Adrenal gland (tissue), 12 donors: ENCODE measurements around the gene SPTLC1. TPM values are rescaled to one million over a fixed set of nuclear protein-coding genes. Genes with fewer than 3 reads are reported as not detected.
"Not testable (repeated sequence)": the region's sequence is repeated elsewhere in the genome, so short reads cannot be mapped to it uniquely, and the experiment has no call there.

ENCODE experiments used
- DNase-seq, 7 donors: peaks; one replicate each; pipeline ENCODE4 v3.0.0-alpha.2; 2019 to 2020
- H3K27ac ChIP-seq, 5 donors: fragments of 200-600 bp; sonication (generic) in 4 of 5; 1 replicate in 3 of 5; 2 replicates in 2 of 5; pipeline versions ENCODE4 v1.5.1 to v1.8.0; 2016 to 2020; ENCODE audit warnings: mild to moderate bottlenecking in 1 of 5
- H3K27me3 ChIP-seq: fragments of 200-600 bp; 2 replicates; pipeline ENCODE4 v1.8.0; 2021
- H3K36me3 ChIP-seq, 2 donors: fragments of 200-600 bp; replicated peaks in 1 of 2; 1 replicate in 1 of 2; 2 replicates in 1 of 2; pipeline versions ENCODE4 v1.5.1 to v1.8.0; 2018 to 2022
- H3K4me1 ChIP-seq, 2 donors: fragments of 200-600 bp; replicated peaks in 1 of 2; 1 replicate in 1 of 2; 2 replicates in 1 of 2; pipeline versions ENCODE4 v1.5.1 to v1.8.0; 2018 to 2021
- H3K4me3 ChIP-seq, 4 donors: fragments of 200-600 bp; sonication (generic) in 3 of 4; one replicate each; pipeline ENCODE4 v1.5.1; 2016 to 2018
- H3K9me3 ChIP-seq, 3 donors: fragments of 200-600 bp; sonication (generic) in 1 of 3; replicated peaks in 1 of 3; 1 replicate in 2 of 3; 2 replicates in 1 of 3; pipeline versions ENCODE4 v1.5.1 to v1.8.0; 2016 to 2021
- CTCF ChIP-seq, 6 experiments: fragments of 450-650 bp in 4 of 6; fragments of 200-600 bp in 2 of 6; sonication (generic) in 1 of 6; IDR thresholded peaks; 1 replicate in 5 of 6; 2 replicates in 1 of 6; pipeline versions ENCODE4 v1.5.1 to v1.8.0; 2016 to 2021; ENCODE audit warnings: antibody characterized with exemption in 6 of 6, mild to moderate bottlenecking in 2 of 6, moderate library complexity in 1 of 6
- POLR2A ChIP-seq, 2 donors: fragments of 450-650 bp; IDR thresholded peaks; one replicate each; pipeline ENCODE4 v1.6.1; 2017; ENCODE audit warnings: antibody characterized with exemption in 2 of 2, mild to moderate bottlenecking in 2 of 2, moderate library complexity in 1 of 2
- WGBS, 4 donors: extraction: QIAGEN DNeasy Blood & Tissue Kit in 2 of 4; methylation state at CpG; one replicate each; pipeline versions ENCODE4 v1.1.5 to v1.1.7; 2013 to 2017; 5-methylcytosine and 5-hydroxymethylcytosine counted together
- intact Hi-C, 2 donors: fragments of 100-400 bp; cut with DNase I; formaldehyde crosslinking; loops; one replicate each; pipeline versions ENCODE4 v1.14.1 to v1.15.0; 2022 to 2023
- polyA plus RNA-seq, 3 donors: library from polyadenylated mRNA; stranded (reverse); fragments of 200-250 nt in 2 of 3; fragments of 350-450 nt in 1 of 3; fragmentation: Illumina TruSeq in 1 of 3; extraction: RNeasy Lipid Tissue Mini Kit (QIAGEN cat#74804) in 1 of 3; gene quantifications; one replicate each; pipeline ENCODE4 v1.2.3, GENCODE V29; 2013 to 2014
- total RNA-seq, 9 donors: library from RNA; depleted of rRNA in 4 of 9; stranded (reverse); fragments of >200 nt in 4 of 9; fragments of 120-200 nt in 1 of 9; fragmentation: NEBNext Ultra II Directional in 1 of 9; extraction: Animal tissue kit (Norgen Biotek cat#: 25700) in 1 of 9; gene quantifications; one replicate each; pipeline versions ENCODE4 v1.1.0 to v1.2.4, GENCODE V29; 2013 to 2023
- donor health status: healthy with polysubstance abuse.
- donor health status: Bipolar disorder and iron deficiency.
- donor health status: DM: yes; HTN: yes; CAD: no.
- donor health status: DM: no; HTN: no; CAD: no.
- donor health status: DM: no; HTN: no; CAD: no.
- donor health status: DM: yes; HTN: yes; CAD: no.

The SPTLC1 gene
- total and polyA plus RNA-seq, 12 donors, result 18.8 to 106 (median 72.9) TPM

- WGBS, 4 donors, result 85 to 94% (median 89%) methylated on average over 12 of the region's 12 CpGs
- DNase-seq, result peak in 2 of 7 donors; percentile 11 to 46
- Histone ChIP-seq H3K4me3 (no peak overlapping the region), H3K27me3 (no peaks in the 10 kb centered on the region), H3K9me3 (no peaks in the 10 kb centered on the region), H3K36me3 (no peaks in the 10 kb centered on the region), H3K4me1 (peaks cover 6 to 29% of the 10 kb centered on the region in 2 donors), H3K27ac (no peak overlapping the region)
- TF ChIP-seq CTCF (IDR thresholded peaks at IDR 0.05), result no peak
- no peak for TF ChIP-seq POLR2A (IDR thresholded peaks at IDR 0.05)
- intact Hi-C loops, result no loop called here
These were observed 40.0 kb upstream of the SPTLC1 start for GRCh38 chr9:92155221-92155620.

- peak overlapping the region in 2 of 5 donors; percentile 27 to 60 for H3K27ac ChIP-seq
- peak in 4 of 7 donors; percentile 17 to 61 (median 53) for DNase-seq
- H3K4me3 ChIP-seq, H3K27me3 ChIP-seq, intact Hi-C loops, H3K9me3 ChIP-seq, H3K36me3 ChIP-seq: not testable (repeated sequence)
- peaks cover 6 to 29% of the 10 kb centered on the region in 2 donors for H3K4me1 ChIP-seq
- WGBS, 4 donors, result 64 to 71% (median 65%) methylated on average over 9 to 10 of the region's 10 CpGs
These were observed 38.5 kb upstream of the SPTLC1 start for GRCh38 chr9:92153466-92154415.

GRCh38 chr9:92151691-92152393, 36.6 kb upstream of the SPTLC1 start:
- intact Hi-C loops, result no loop called here
- peaks cover 16 to 41% of the 10 kb centered on the region in 2 donors for H3K4me1 ChIP-seq
- no peaks in the 10 kb centered on the region for H3K9me3 ChIP-seq
- DNase-seq, result peak; percentile 46 to 95 (median 65)
- H3K27me3 ChIP-seq, result no peaks in the 10 kb centered on the region
- 66 to 72% (median 69%) methylated on average over 9 to 15 of the region's 15 CpGs for WGBS, 4 donors
- TF ChIP-seq POLR2A (IDR thresholded peaks at IDR 0.05), result no peak
- no peak for TF ChIP-seq CTCF (IDR thresholded peaks at IDR 0.05)
- H3K4me3 ChIP-seq, result no peak overlapping the region
- peak overlapping the region in 3 of 5 donors; percentile 12 to 60 (median 46) for H3K27ac ChIP-seq
- no peaks in the 10 kb centered on the region for H3K36me3 ChIP-seq

- DNase-seq, H3K4me3 ChIP-seq, intact Hi-C loops, H3K27me3 ChIP-seq, H3K36me3 ChIP-seq, H3K9me3 ChIP-seq: not testable (repeated sequence)
- peaks cover 22 to 47% of the 10 kb centered on the region in 2 donors for H3K4me1 ChIP-seq
- H3K27ac ChIP-seq, result peak overlapping the region in 1 of 5 donors; percentile 60
- WGBS, 4 donors, result 51 to 60% (median 58%) methylated on average over 7 of the region's 7 CpGs
These were observed 35.6 kb upstream of the SPTLC1 start for GRCh38 chr9:92150501-92151470.
